PC-9 (cell line): ENCODE measurements around the gene RASAL3. TPM values are rescaled to one million over a fixed set of nuclear protein-coding genes. Genes with fewer than 3 reads are reported as not detected.

Experiments
- BruUV-seq: library from RNA; stranded (reverse); fragments of 400-500 nt; replicated peaks from 2 replicates; lab custom pipeline; 2021; lab: Mats Ljungman, UMichigan
- CTCF ChIA-PET: fragments of 300-600 bp; sonication (Branson Sonifier 250); formaldehyde crosslinking; loops from one replicate; lab custom pipeline; 2022; ENCODE audit warnings: antibody characterized with exemption; lab: Charles Lee
- POLR2A ChIA-PET: fragments of 300-600 bp; sonication (Branson Sonifier 250); formaldehyde crosslinking; loops from one replicate; lab custom pipeline; 2022; ENCODE audit warnings: antibody characterized with exemption; ENCODE audit not compliant: unreplicated experiment; lab: Charles Lee
- DNase-seq, 2 experiments: peaks; one replicate each; pipeline versions ENCODE4 v3.0.0 to v3.0.0-alpha.2; 2015 to 2022; ENCODE audit warnings: mixed read lengths in 1 of 2
- H2AFZ ChIP-seq: fragments of 200-600 bp; sonication (generic); 2 replicates; pipeline ENCODE4 v1.8.1; 2017; ENCODE audit warnings: antibody characterized with exemption
- H3F3A ChIP-seq: fragments of 200-600 bp; sonication (generic); 2 replicates; pipeline ENCODE4 v1.8.1; 2017; ENCODE audit warnings: antibody characterized with exemption, mild to moderate bottlenecking, low read depth; ENCODE audit not compliant: insufficient read depth
- H3K27ac ChIP-seq: fragments of 200-600 bp; sonication (generic); 2 replicates; pipeline ENCODE4 v1.6.1; 2016; ENCODE audit warnings: mixed run types
- H3K27me3 ChIP-seq: fragments of 200-600 bp; sonication (generic); 2 replicates; pipeline ENCODE4 v1.6.1; 2016; ENCODE audit warnings: low read depth, mixed run types; ENCODE audit not compliant: insufficient read depth
- H3K36me3 ChIP-seq: fragments of 200-600 bp; sonication (generic); 2 replicates; pipeline ENCODE4 v1.6.1; 2016; ENCODE audit warnings: low read depth, mixed run types
- H3K4me1 ChIP-seq: fragments of 200-600 bp; sonication (generic); replicated peaks from 2 replicates; pipeline ENCODE4 v1.6.1; 2016; ENCODE audit warnings: mixed run types; ENCODE audit not compliant: insufficient read depth
- H3K4me2 ChIP-seq: fragments of 200-600 bp; sonication (generic); 2 replicates; pipeline ENCODE4 v1.6.1; 2017; ENCODE audit warnings: mixed run types
- H3K4me3 ChIP-seq: fragments of 200-600 bp; sonication (generic); 2 replicates; pipeline ENCODE4 v1.6.1; 2016; ENCODE audit warnings: mixed run types
- H3K79me2 ChIP-seq: fragments of 200-600 bp; sonication (generic); 2 replicates; pipeline ENCODE4 v1.6.1; 2017; ENCODE audit warnings: low read depth, mixed run types
- H3K9me2 ChIP-seq: fragments of 200-600 bp; sonication (generic); 2 replicates; pipeline ENCODE4 v1.8.1; 2017; ENCODE audit warnings: mild to moderate bottlenecking; ENCODE audit not compliant: insufficient read depth
- H3K9me3 ChIP-seq: fragments of 200-600 bp; sonication (generic); 2 replicates; pipeline ENCODE4 v1.8.1; 2016; ENCODE audit warnings: low read depth; ENCODE audit not compliant: insufficient read depth
- H4K20me1 ChIP-seq: fragments of 200-600 bp; sonication (generic); 2 replicates; pipeline ENCODE4 v1.8.1; 2017; ENCODE audit not compliant: insufficient read depth
- CTCF ChIP-seq: fragments of 200-600 bp; sonication (generic); conservative IDR thresholded peaks from 2 replicates; pipeline ENCODE4 v1.6.1; 2017; ENCODE audit warnings: mixed run types, antibody characterized with exemption, mild to moderate bottlenecking, moderate library complexity
- EZH2 ChIP-seq: fragments of 200-600 bp; sonication (generic); IDR thresholded peaks from 2 replicates; pipeline ENCODE4 v1.8.0; 2017; ENCODE audit warnings: antibody characterized with exemption, low read depth
- intact Hi-C: fragments of 100-400 bp; cut with micrococcal nuclease; formaldehyde crosslinking; loops from one replicate; pipeline ENCODE4 v1.10.0; 2022; ENCODE audit not compliant: unreplicated experiment
- total RNA-seq: library from RNA; stranded (reverse); gene quantifications from 2 replicates; pipeline ENCODE4 v1.2.3, GENCODE V29; 2021

RASAL3 gene
- total RNA-seq, 1 experiment from 2014 or later = not detected

- Histone ChIP-seq H3K27me3 (peaks cover 43% of the 10 kb centered on the region), H4K20me1 (no peaks in the 10 kb centered on the region; the same call in 1 of the 2 replicates), H3K36me3 (no peaks in the 10 kb centered on the region), H3F3A (peaks cover 5% of the 10 kb centered on the region; the same call in 1 of the 2 replicates), H3K4me1 (no peaks in the 10 kb centered on the region), H3K79me2 (no peaks in the 10 kb centered on the region), H3K9me2 (no peaks in the 10 kb centered on the region), H3K4me2 (no peak overlapping the region), H3K9me3 (no peaks in the 10 kb centered on the region), H2AFZ (no peak overlapping the region), H3K4me3 (no peak overlapping the region), H3K27ac (no peak overlapping the region)
- TF ChIP-seq CTCF (no peak), EZH2 (no peak)
- intact Hi-C loops = no loop called here
- POLR2A ChIA-PET = no interaction called here
- DNase-seq = no peak
- BruUV-seq = no TSS peak
- CTCF ChIA-PET = no interaction called here
These were observed 34.0 kb upstream of the RASAL3 start for GRCh38 chr19:15498156-15498858.

GRCh38 chr19:15495151-15495550 is 30.8 kb upstream of the RASAL3 start:
- Histone ChIP-seq H3K27me3 (peaks cover 24% of the 10 kb centered on the region), H3K27ac (no peak overlapping the region), H3K4me1 (no peaks in the 10 kb centered on the region), H3K4me2 (no peak overlapping the region), H3K79me2 (no peaks in the 10 kb centered on the region), H3F3A (peaks cover 5% of the 10 kb centered on the region; the same call in 1 of the 2 replicates), H2AFZ (no peak overlapping the region), H3K9me2 (no peaks in the 10 kb centered on the region), H4K20me1 (no peaks in the 10 kb centered on the region; the same call in 1 of the 2 replicates), H3K9me3 (no peaks in the 10 kb centered on the region), H3K36me3 (no peaks in the 10 kb centered on the region), H3K4me3 (no peak overlapping the region)
- ChIA-PET POLR2A (no interaction called here), CTCF (no interaction called here)
- intact Hi-C loops = no loop called here
- no peak for DNase-seq
- BruUV-seq = no TSS peak
- TF ChIP-seq EZH2 (no peak), CTCF (no peak)

DNA sequence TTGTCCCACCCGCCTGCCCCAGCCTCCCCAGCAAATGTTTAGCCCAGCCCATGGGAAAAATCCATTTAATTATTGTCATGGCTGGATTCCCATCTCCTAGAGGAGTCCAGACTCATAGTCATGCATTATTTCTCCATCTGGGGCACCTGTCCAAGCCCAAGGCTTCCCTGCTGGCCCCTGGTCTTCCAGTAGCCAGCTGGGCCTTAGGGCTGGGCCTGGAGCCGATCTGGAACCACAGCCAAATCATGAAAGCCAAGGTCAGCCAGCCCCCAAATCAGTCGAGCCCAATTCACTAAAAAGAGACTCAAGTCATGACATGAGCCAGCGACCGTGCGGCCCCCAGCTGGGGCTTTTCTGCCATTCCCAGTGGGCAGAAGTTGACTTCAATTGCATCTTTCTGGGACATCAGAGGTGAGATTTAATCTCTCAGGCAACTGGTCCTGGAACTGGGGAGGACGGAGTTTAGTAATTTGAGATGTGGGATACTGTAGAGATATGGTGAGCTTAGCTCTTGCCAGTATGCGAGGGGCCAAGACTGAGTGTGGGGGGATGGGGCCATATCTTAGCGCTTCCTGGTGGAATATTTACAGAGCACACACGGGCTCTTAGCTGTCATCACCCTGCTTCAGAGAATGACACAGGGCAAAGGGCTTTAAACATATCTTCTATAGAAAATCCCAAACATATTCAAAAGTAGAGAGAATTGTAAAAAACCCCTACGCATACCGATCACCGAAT is 24.3 kb upstream of the RASAL3 start:
- no peak for DNase-seq
- Histone ChIP-seq H3K9me3 (no peaks in the 10 kb centered on the region), H3K4me3 (no peak overlapping the region), H3K4me1 (no peaks in the 10 kb centered on the region), H3K79me2 (no peaks in the 10 kb centered on the region), H2AFZ (no peak overlapping the region), H3K4me2 (no peak overlapping the region), H3K9me2 (no peaks in the 10 kb centered on the region), H3F3A (no peaks in the 10 kb centered on the region), H3K27me3 (peaks cover 13% of the 10 kb centered on the region), H3K36me3 (no peaks in the 10 kb centered on the region), H4K20me1 (no peaks in the 10 kb centered on the region), H3K27ac (no peak overlapping the region)
- ChIA-PET POLR2A (no interaction called here), CTCF (no interaction called here)
- no TSS peak for BruUV-seq
- TF ChIP-seq EZH2 (no peak), CTCF (no peak)
- intact Hi-C loops = no loop called here
